ENCODE measurements around the gene ROBO2.

The ROBO2 gene

GRCh38 chr3:77125966-77126365 lies 86.1 kb downstream of the ROBO2 start:
- DNase-seq (ENCODE audit: low spot score), result no peak

- no peak for DNase-seq (ENCODE audit: low spot score)
These were observed 94.9 kb downstream of the ROBO2 start for GRCh38 chr3:77134769-77135168.

GRCh38 chr3:77137559-77137958 lies 97.7 kb downstream of the ROBO2 start:
- no peak for DNase-seq (ENCODE audit: low spot score)

- DNase-seq (ENCODE audit: low spot score), result no peak
These were observed 99.7 kb downstream of the ROBO2 start for GRCh38 chr3:77139624-77140023.

- no peak for DNase-seq (ENCODE audit: low spot score)
These were observed 101.5 kb downstream of the ROBO2 start for GRCh38 chr3:77141423-77141822.

GRCh38 chr3:77142578-77142977 lies 102.7 kb downstream of the ROBO2 start:
- no peak for DNase-seq (ENCODE audit: low spot score)

- no peak for DNase-seq (ENCODE audit: low spot score)
These were observed 106.1 kb downstream of the ROBO2 start for GRCh38 chr3:77146004-77146403.

- no peak for DNase-seq (ENCODE audit: low spot score)
These were observed 108.1 kb downstream of the ROBO2 start for GRCh38 chr3:77147836-77148578.

- DNase-seq (ENCODE audit: low spot score), result no peak
These were observed 109.5 kb downstream of the ROBO2 start for GRCh38 chr3:77149382-77149781.

GRCh38 chr3:77150028-77150427 lies 110.1 kb downstream of the ROBO2 start:
- DNase-seq (ENCODE audit: low spot score), result no peak

- no peak for DNase-seq (ENCODE audit: low spot score)
These were observed 110.9 kb downstream of the ROBO2 start for GRCh38 chr3:77150759-77151158.

- DNase-seq (ENCODE audit: low spot score), result no peak
These were observed 119.1 kb downstream of the ROBO2 start for GRCh38 chr3:77158730-77159581.

GRCh38 chr3:77160931-77161497 lies 121.1 kb downstream of the ROBO2 start:
- no peak for DNase-seq (ENCODE audit: low spot score)

GRCh38 chr3:77169823-77170222 lies 129.9 kb downstream of the ROBO2 start:
- DNase-seq (ENCODE audit: low spot score), result no peak

GRCh38 chr3:77171026-77171425 lies 131.1 kb downstream of the ROBO2 start:
- DNase-seq (ENCODE audit: low spot score), result no peak

- DNase-seq (ENCODE audit: low spot score), result no peak
These were observed 139.9 kb downstream of the ROBO2 start for GRCh38 chr3:77179762-77180161.

GRCh38 chr3:77182341-77182740 lies 142.4 kb downstream of the ROBO2 start:
- DNase-seq (ENCODE audit: low spot score), result no peak

GRCh38 chr3:77186319-77186718 lies 146.4 kb downstream of the ROBO2 start:
- DNase-seq (ENCODE audit: low spot score), result no peak

- no peak for DNase-seq (ENCODE audit: low spot score)
These were observed 146.8 kb downstream of the ROBO2 start for GRCh38 chr3:77186728-77187127.

GRCh38 chr3:77188210-77188609 lies 148.3 kb downstream of the ROBO2 start:
- DNase-seq (ENCODE audit: low spot score), result no peak

- DNase-seq (ENCODE audit: low spot score), result no peak
These were observed 149.4 kb downstream of the ROBO2 start for GRCh38 chr3:77189258-77189657.

- no peak for DNase-seq (ENCODE audit: low spot score)
These were observed 149.8 kb downstream of the ROBO2 start for GRCh38 chr3:77189684-77190083.

- DNase-seq (ENCODE audit: low spot score), result no peak
These were observed 150.5 kb downstream of the ROBO2 start for GRCh38 chr3:77190374-77190773.

Measured in pons (tissue), 1 donor.